Cerebellar cortex (tissue), 1 donor: ENCODE measurements around the gene GPBP1.
A peak's percentile ranks its signal among the peaks of the same experiment; 100 is the strongest.
"Not testable (repeated sequence)": the region's sequence is repeated elsewhere in the genome, so short reads cannot be mapped to it uniquely, and the experiment has no call there.

Source experiments
- DNase-seq: peaks from one replicate; pipeline ENCODE4 v3.0.0-alpha.2; 2015; ENCODE audit warnings: low spot score

The GPBP1 gene

GRCh38 chr5:57173319-57174127, at the start of gene GPBP1:
Gene GPBP1 (plus strand): TSS chr5:57174059. CDS start chr5:57214131, 40,072 bp downstream.
- peak; percentile 100 for DNase-seq

- no peak for DNase-seq
These were observed 45.5 kb upstream of the GPBP1 start for GRCh38 chr5:57128325-57128724.

GRCh38 chr5:57133574-57133973, 40.3 kb upstream of the GPBP1 start:
- no peak for DNase-seq

GRCh38 chr5:57137401-57137800, 36.5 kb upstream of the GPBP1 start:
- no peak for DNase-seq

GRCh38 chr5:57152316-57152715, 21.5 kb upstream of the GPBP1 start:
- DNase-seq, result no peak

- DNase-seq, result no peak
These were observed 18.8 kb upstream of the GPBP1 start for GRCh38 chr5:57155033-57155432.

GRCh38 chr5:57157131-57157530, 16.7 kb upstream of the GPBP1 start:
- no peak for DNase-seq

- DNase-seq, result no peak
These were observed 16.2 kb upstream of the GPBP1 start for GRCh38 chr5:57157666-57158065.

- no peak for DNase-seq
These were observed 10.3 kb upstream of the GPBP1 start for GRCh38 chr5:57163553-57164006.

- no peak for DNase-seq
These were observed 9.7 kb upstream of the GPBP1 start for GRCh38 chr5:57164124-57164523.

GRCh38 chr5:57165171-57165570, 8.7 kb upstream of the GPBP1 start:
- not testable (repeated sequence) for DNase-seq

- DNase-seq, result no peak
These were observed 7.6 kb upstream of the GPBP1 start for GRCh38 chr5:57166276-57166675.

- no peak for DNase-seq
These were observed 6.7 kb upstream of the GPBP1 start for GRCh38 chr5:57167201-57167600.

GRCh38 chr5:57170116-57170515, 3.7 kb upstream of the GPBP1 start:
- DNase-seq, result not testable (repeated sequence)

- DNase-seq, result no peak
These were observed 1.9 kb upstream of the GPBP1 start for GRCh38 chr5:57171816-57172465.

GRCh38 chr5:57172466-57173318, 1.2 kb upstream of the GPBP1 start:
- peak; percentile 43 for DNase-seq

GRCh38 chr5:57174128-57174889, 450 bp downstream of the GPBP1 start:
- DNase-seq, result peak; percentile 35

- no peak for DNase-seq
These were observed 1.1 kb downstream of the GPBP1 start for GRCh38 chr5:57174890-57175510.

GRCh38 chr5:57175551-57176309, 1.9 kb downstream of the GPBP1 start:
- no peak for DNase-seq

GRCh38 chr5:57176350-57176857, 2.5 kb downstream of the GPBP1 start:
- DNase-seq, result no peak
